HepG2 (cell line): Measurements from ENCODE around the gene ARHGEF16. TPM values are rescaled to one million over a fixed set of nuclear protein-coding genes. Genes with fewer than 3 reads are reported as not detected.

Experiments
- DNMT1 ChIP-seq: sonication (generic); formaldehyde crosslinking; IDR thresholded peaks from 2 replicates; pipeline ENCODE4 v1.5.1; 2020; ENCODE audit warnings: mild to moderate bottlenecking, missing genetic modification reagents
- EZH2 ChIP-seq: conservative IDR thresholded peaks from 2 replicates; pipeline ENCODE4 v1.6.1; 2012; ENCODE audit warnings: mild to moderate bottlenecking, low read depth, low read length, moderate library complexity
- FOSL2 ChIP-seq: sonication (generic); formaldehyde crosslinking; IDR thresholded peaks from 2 replicates; pipeline ENCODE4 v1.4.0; 2020; ENCODE audit warnings: missing genetic modification reagents
- IKZF1 ChIP-seq: fragments of 450-650 bp; IDR thresholded peaks from 2 replicates; pipeline ENCODE4 v1.7.1; 2016
- NCOA1 ChIP-seq: sonication (generic); formaldehyde crosslinking; IDR thresholded peaks from 2 replicates; pipeline ENCODE4 v1.9.0; 2021; ENCODE audit warnings: missing genetic modification reagents
- NR2F2 ChIP-seq: IDR thresholded peaks from 2 replicates; pipeline ENCODE4 v1.6.1; 2012; ENCODE audit warnings: low read depth, inconsistent platforms, borderline replicate concordance
- SETDB1 ChIP-seq: sonication (generic); formaldehyde crosslinking; IDR thresholded peaks from 2 replicates; pipeline ENCODE4 v1.5.1; 2020; ENCODE audit warnings: missing genetic modification reagents, mild to moderate bottlenecking, borderline replicate concordance
- SNRNP70 ChIP-seq: fragments of 200-400 bp; formaldehyde crosslinking; IDR thresholded peaks from 2 replicates; pipeline ENCODE4 v1.6.1; 2017; ENCODE audit warnings: mild to moderate bottlenecking, low read depth, low read length, moderate library complexity
- TBP ChIP-seq: sonication (generic); formaldehyde crosslinking; IDR thresholded peaks from 2 replicates; pipeline ENCODE4 v1.5.0; 2020; ENCODE audit warnings: missing genetic modification reagents
- TIGD3 ChIP-seq: sonication (generic); formaldehyde crosslinking; IDR thresholded peaks from 2 replicates; pipeline ENCODE4 v1.5.1; 2020; ENCODE audit warnings: mild to moderate bottlenecking, missing genetic modification reagents, borderline replicate concordance
- TRAFD1 ChIP-seq: sonication (generic); formaldehyde crosslinking; IDR thresholded peaks from 2 replicates; pipeline ENCODE4 v1.5.1; 2020; ENCODE audit warnings: missing genetic modification reagents, mild to moderate bottlenecking, borderline replicate concordance
- ZNF124 ChIP-seq: sonication (generic); formaldehyde crosslinking; IDR thresholded peaks from 2 replicates; pipeline ENCODE4 v1.4.0; 2020; ENCODE audit warnings: missing genetic modification reagents
- ZNF839 ChIP-seq: sonication (generic); formaldehyde crosslinking; IDR thresholded peaks from 2 replicates; pipeline ENCODE4 v1.4.0; 2020; ENCODE audit warnings: missing genetic modification reagents, mild to moderate bottlenecking, borderline replicate concordance
- ZSCAN29 ChIP-seq: sonication (generic); formaldehyde crosslinking; conservative IDR thresholded peaks from 2 replicates; pipeline ENCODE4 v1.4.0; 2020; ENCODE audit warnings: mild to moderate bottlenecking, missing genetic modification reagents
- polyA plus RNA-seq, 8 experiments: library from polyadenylated mRNA; depleted of rRNA in 3 of 8; stranded (reverse) in 7 of 8; unstranded in 1 of 8; fragments of >200 nt; fragmentation: Illumina TruSeq in 4 of 8; extraction: Trizol in 4 of 8; gene quantifications; 2 replicates each; pipeline versions ENCODE4 v1.2.1 to v1.2.3, GENCODE V29; 2011 to 2016; ENCODE audit warnings: low read depth in 4 of 8, missing spikeins in 1 of 8, mixed read lengths in 1 of 8; ENCODE audit not compliant: insufficient read depth in 1 of 8
- total RNA-seq, 5 experiments: library from RNA; depleted of rRNA; stranded (reverse); fragments of >200 nt; fragmentation: Illumina TruSeq; extraction: Trizol; gene quantifications; 2 replicates each; pipeline ENCODE4 v1.2.3, GENCODE V29; 2016; ENCODE audit warnings: low read depth in 1 of 5
- TF ChIP-seq, protein P1 (sequence below): IDR thresholded peaks from 2 replicates; pipeline ENCODE4 v1.6.1; 2016; ENCODE audit warnings: missing compliant biosample characterization, missing genetic modification reagents, borderline replicate concordance
- TF ChIP-seq, protein P2 (sequence below): sonication (generic); formaldehyde crosslinking; IDR thresholded peaks from 2 replicates; pipeline ENCODE4 v1.4.0; 2020; ENCODE audit warnings: missing genetic modification reagents, mild to moderate bottlenecking, borderline replicate concordance
- TF ChIP-seq, protein P3 (sequence below): IDR thresholded peaks from 2 replicates; pipeline ENCODE4 v1.6.1; 2016; ENCODE audit warnings: low read depth
- TF ChIP-seq, protein P4 (sequence below): sonication (generic); formaldehyde crosslinking; IDR thresholded peaks from 2 replicates; pipeline ENCODE4 v1.5.1; 2020; ENCODE audit warnings: mild to moderate bottlenecking, missing genetic modification reagents

ARHGEF16 gene
- total and polyA plus RNA-seq, 2 of the 13 experiments (the other 11 are each of a cell fraction or from before 2014, with no cell fraction given): 20.3 to 39.9 TPM

GRCh38 chr1:3459940-3460671 lies 5.6 kb downstream of the ARHGEF16 start (continued):
- TF ChIP-seq, protein P1, sequence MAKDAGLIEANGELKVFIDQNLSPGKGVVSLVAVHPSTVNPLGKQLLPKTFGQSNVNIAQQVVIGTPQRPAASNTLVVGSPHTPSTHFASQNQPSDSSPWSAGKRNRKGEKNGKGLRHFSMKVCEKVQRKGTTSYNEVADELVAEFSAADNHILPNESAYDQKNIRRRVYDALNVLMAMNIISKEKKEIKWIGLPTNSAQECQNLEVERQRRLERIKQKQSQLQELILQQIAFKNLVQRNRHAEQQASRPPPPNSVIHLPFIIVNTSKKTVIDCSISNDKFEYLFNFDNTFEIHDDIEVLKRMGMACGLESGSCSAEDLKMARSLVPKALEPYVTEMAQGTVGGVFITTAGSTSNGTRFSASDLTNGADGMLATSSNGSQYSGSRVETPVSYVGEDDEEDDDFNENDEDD (CRISPR knock-in tag): peak; percentile 77; the same call in 1 of the 2 replicates
- TF ChIP-seq EZH2 (no peak), TRAFD1 (CRISPR knock-in tag) (no peak), NR2F2 (no peak), IKZF1 (no peak), SNRNP70 (no peak), NCOA1 (CRISPR knock-in tag) (no peak), FOSL2 (CRISPR knock-in tag) (peak; percentile 38), ZNF839 (CRISPR knock-in tag) (no peak), TIGD3 (no peak), DNMT1 (CRISPR knock-in tag) (no peak; the same call in 1 of the 2 replicates), SETDB1 (CRISPR knock-in tag) (no peak), ZSCAN29 (CRISPR knock-in tag) (no peak), TBP (CRISPR knock-in tag) (no peak), ZNF124 (no peak)
- TF ChIP-seq, protein P2, sequence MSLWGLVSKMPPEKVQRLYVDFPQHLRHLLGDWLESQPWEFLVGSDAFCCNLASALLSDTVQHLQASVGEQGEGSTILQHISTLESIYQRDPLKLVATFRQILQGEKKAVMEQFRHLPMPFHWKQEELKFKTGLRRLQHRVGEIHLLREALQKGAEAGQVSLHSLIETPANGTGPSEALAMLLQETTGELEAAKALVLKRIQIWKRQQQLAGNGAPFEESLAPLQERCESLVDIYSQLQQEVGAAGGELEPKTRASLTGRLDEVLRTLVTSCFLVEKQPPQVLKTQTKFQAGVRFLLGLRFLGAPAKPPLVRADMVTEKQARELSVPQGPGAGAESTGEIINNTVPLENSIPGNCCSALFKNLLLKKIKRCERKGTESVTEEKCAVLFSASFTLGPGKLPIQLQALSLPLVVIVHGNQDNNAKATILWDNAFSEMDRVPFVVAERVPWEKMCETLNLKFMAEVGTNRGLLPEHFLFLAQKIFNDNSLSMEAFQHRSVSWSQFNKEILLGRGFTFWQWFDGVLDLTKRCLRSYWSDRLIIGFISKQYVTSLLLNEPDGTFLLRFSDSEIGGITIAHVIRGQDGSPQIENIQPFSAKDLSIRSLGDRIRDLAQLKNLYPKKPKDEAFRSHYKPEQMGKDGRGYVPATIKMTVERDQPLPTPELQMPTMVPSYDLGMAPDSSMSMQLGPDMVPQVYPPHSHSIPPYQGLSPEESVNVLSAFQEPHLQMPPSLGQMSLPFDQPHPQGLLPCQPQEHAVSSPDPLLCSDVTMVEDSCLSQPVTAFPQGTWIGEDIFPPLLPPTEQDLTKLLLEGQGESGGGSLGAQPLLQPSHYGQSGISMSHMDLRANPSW (CRISPR knock-in tag): no peak
- TF ChIP-seq, protein P3, sequence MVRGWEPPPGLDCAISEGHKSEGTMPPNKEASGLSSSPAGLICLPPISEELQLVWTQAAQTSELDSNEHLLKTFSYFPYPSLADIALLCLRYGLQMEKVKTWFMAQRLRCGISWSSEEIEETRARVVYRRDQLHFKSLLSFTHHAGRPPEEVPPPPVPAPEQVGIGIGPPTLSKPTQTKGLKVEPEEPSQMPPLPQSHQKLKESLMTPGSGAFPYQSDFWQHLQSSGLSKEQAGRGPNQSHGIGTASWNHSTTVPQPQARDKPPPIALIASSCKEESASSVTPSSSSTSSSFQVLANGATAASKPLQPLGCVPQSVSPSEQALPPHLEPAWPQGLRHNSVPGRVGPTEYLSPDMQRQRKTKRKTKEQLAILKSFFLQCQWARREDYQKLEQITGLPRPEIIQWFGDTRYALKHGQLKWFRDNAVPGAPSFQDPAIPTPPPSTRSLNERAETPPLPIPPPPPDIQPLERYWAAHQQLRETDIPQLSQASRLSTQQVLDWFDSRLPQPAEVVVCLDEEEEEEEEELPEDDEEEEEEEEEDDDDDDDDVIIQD (CRISPR knock-in tag): no peak
- TF ChIP-seq, protein P4, sequence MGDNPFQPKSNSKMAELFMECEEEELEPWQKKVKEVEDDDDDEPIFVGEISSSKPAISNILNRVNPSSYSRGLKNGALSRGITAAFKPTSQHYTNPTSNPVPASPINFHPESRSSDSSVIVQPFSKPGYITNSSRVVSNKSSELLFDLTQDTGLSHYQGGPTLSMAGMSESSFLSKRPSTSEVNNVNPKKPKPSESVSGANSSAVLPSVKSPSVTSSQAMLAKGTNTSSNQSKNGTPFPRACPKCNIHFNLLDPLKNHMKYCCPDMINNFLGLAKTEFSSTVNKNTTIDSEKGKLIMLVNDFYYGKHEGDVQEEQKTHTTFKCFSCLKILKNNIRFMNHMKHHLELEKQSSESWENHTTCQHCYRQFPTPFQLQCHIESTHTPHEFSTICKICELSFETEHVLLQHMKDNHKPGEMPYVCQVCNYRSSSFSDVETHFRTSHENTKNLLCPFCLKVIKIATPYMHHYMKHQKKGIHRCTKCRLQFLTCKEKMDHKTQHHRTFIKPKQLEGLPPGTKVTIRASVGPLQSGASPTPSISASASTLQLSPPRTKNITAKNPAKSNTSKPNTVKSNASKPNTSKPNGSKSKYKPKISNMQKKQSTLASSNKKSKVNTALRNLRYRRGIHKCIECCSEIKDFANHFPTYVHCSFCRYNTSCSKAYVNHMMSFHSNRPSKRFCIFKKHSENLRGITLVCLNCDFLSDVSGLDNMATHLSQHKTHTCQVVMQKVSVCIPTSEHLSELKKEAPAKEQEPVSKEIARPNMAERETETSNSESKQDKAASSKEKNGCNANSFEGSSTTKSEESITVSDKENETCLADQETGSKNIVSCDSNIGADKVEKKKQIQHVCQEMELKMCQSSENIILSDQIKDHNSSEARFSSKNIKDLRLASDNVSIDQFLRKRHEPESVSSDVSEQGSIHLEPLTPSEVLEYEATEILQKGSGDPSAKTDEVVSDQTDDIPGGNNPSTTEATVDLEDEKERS (CRISPR knock-in tag): no peak
